GM21381 (cell line): ENCODE data around the gene MBLAC1.

Experiments
- ATAC-seq: cut with Tn5 transposase; IDR thresholded peaks from one replicate; pipeline ENCODE4 v1.9.1; 2021; ENCODE audit warnings: mild to moderate bottlenecking, moderate library complexity; ENCODE audit not compliant: unreplicated experiment

Gene MBLAC1, protein sequence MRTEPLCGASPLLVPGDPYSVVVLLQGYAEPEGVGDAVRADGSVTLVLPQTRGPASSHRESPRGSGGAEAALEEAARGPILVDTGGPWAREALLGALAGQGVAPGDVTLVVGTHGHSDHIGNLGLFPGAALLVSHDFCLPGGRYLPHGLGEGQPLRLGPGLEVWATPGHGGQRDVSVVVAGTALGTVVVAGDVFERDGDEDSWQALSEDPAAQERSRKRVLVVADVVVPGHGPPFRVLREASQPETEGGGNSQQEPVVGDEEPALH

DNA sequence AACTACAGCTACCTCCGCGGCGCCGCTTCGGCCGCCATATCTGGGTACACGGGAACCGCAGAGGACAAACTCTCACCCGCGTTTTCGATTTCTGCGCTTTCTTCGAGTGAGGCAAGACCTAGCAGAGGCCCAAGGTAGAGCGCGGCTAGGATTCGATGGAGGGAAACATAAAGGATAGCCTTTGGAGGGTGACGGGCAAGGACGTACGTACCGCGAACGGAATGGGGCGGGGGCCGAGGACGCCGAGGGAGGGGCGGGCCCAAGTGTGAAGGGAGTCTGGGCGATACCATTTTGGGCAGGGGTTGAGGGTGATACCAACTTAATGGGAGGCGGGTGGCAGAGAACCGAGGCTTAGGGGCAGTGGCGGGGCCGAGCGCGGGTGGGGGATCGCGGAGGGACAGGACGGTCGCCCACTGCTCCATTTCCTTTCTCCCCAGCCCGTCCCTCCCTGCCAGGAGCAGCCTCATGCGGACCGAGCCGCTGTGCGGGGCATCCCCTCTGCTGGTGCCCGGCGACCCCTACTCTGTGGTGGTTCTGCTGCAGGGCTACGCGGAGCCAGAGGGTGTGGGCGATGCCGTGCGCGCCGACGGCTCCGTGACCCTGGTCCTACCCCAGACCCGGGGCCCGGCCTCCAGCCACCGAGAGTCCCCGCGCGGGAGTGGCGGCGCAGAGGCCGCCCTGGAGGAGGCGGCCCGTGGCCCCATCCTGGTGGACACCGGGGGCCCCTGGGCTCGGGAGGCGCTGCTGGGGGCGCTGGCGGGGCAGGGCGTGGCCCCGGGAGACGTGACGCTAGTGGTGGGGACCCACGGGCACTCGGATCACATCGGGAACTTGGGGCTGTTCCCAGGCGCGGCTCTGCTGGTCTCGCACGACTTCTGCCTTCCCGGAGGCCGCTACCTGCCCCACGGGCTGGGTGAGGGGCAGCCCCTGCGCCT lies at the start of gene MBLAC1:
Gene MBLAC1 (plus strand): TSS at position 37 of the 935 bp plus-strand sequence. CDS start 429 bp downstream, at position 466.
- ATAC-seq = peak; percentile 62

DNA sequence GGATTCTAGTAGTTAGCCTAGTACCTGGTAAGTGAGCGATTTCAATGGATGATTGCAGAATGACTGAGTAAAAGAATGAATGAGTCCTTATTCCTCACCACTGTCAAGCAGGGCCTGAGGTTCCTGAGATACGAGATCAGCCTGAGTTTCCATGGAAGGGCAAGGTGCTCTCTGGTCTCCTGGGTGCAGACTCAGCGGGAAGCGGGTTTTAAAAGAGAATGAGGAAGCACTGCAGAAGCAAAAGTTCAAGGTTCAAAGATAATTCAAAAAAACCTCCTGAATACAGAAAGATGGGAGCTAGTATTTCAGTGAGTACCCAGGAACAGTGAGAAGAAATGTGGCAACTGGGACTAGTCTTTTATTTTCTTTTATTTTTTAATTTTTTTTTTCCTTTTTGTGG lies 49.6 kb upstream of the MBLAC1 start:
- ATAC-seq = no peak

DNA sequence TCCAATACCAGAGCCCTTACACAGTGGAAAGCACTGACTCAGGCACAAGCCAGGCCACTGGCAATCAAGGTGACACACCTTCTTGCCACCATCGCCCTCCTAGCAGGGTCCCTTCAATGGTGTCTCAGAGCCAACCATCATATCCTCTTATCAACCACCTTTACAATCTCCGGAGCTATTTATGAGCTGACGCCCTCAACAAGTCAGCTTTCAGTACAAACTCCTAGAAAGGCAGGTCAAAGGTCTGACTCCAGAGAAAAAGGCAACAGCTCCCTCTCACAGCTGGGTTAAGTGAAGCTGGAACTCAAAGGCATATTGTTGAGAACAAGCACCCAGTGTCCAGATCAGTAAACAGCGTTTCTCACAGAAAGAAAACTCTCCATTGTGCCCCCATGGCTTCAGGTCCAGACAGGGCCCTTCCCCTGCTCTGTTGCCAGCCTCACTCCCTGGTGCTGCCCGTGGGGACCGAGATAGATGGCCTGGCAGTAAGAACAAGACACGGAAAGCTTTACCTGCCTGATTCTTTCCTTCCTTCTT lies 47.7 kb upstream of the MBLAC1 start:
- no peak for ATAC-seq

DNA sequence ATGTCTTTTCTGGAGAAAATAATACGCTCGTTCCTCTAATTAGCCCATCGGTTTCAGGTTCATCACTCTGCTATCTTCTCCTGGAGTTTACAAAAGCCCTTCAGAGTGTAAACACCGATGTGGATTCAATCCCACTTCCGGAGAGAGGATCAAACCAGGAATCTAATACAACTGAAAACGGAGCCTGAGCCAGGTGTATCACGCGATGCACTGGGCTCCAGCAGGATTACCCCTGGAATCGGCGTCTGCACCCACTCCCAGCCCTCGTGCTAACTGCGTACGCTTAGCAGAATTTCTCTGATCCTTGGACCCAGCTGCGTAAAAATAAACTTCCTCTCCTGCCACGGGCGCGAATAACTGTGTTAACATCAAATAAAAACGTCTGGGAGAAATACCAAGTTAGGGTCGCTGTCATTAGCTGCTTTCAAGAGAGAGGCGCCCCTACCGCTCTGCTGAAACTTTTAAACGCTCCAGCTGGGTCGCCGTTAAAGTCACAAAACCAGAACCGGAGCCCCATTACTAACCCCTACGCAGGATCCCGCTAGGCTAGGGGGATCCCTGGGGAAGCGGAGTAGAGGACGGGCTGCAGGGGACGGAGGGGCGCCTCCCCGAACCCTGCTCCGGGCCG lies 45.7 kb upstream of the MBLAC1 start:
- ATAC-seq = no peak

DNA sequence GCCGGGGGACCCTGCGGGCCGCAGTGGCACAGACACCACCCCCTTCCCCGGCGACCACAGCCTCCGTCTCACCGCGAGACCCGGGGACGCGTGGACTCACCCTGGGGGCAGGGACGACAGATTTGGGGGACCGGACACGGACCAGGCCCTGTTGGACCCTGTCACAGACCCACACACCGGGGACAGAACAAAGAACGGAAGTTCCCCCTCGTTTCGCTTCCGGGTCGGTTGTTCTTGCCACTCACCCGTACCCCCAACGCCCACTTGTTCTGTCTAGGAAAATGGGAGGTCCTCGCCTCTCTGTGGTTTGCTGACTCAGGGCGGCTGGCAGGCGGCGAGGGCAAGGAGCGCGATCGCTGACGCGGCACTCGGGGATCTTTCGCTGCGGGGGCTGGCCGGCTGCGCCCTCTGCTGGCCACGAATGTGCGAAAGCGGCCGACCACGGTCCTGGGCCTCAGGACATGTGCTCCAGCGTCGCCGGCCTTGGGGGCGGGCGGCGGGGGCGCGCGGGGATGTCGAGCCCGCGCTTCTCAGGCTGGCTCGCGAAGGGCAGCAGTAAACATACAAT lies 45.1 kb upstream of the MBLAC1 start, which contains the start of gene ZNF3:
Gene ZNF3 (minus strand): TSS at position 189 of the 568 bp plus-strand sequence. CDS start 4,366 bp downstream, outside the sequence.
- ATAC-seq = peak; percentile 87

DNA sequence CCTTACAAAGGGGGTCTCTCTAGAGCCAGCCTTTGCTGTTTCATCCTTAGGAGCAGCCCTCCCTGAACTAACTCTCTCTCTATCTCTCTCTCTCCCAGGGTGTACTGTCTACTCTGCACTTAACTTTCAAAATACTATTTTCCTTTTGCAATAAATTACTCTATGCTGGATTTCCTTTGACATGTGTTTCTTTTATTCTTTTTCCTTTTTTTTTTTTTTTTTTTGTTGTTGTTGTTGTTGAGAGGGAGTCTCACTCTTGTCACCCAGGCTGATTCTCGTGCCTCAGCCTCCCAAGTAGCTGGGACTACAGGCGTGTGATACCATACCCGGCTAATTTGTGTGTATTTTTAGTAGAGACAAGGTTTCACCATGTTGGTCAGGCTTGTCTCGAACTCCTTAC lies 43.8 kb upstream of the MBLAC1 start:
- ATAC-seq = no peak

DNA sequence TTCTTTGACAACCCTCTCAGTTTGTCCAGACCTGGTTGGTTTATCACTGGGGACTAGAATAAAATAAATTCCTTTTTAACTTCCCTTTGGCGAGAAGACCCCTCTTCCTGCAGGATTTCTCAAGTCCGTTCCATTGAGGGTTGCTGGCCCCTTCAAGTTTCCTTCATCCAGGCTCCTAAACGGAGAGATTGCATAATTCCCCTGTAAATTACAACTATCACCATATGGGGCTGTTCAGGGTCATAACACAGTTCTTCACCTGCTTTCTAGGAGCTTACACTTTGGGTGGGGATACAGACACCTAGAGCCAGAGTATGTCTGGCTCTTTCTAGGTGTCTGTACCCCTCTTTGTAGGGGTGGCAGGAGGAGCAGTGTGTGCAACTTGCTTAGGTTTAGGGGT lies 41.3 kb upstream of the MBLAC1 start:
- no peak for ATAC-seq

DNA sequence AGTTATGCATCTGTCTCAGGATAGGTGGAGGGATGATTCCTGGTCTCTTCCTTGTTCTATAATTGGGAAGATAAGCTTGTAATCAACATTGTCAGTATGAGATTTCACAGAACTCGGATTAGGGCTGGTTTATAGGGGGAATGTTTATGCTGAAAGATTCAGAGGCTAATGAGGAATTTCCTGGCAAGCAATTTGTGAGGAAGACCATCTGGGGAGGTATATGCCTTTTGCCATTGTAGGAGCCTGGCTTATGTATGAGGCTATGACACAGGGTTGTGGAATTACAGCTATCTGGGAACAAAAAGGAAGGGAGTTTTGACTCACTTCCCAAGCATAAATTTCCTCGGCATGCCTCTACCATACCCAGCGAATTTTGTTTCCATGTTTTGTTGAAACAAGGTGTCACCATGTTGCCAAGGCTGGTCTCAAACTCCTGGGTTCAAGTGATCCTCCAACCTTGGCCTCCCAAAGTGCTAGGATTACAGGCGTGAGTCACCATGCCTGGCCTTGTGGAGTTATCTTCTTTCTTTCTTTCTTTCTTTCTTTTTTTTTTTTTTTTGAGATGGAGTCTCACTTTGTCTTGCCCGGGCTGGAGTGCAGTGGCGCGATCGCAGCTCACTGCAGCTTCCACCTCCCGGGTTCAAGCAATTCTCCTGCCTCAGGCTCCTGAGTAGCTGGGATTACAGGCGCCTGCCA lies 39.6 kb upstream of the MBLAC1 start:
- no peak for ATAC-seq

DNA sequence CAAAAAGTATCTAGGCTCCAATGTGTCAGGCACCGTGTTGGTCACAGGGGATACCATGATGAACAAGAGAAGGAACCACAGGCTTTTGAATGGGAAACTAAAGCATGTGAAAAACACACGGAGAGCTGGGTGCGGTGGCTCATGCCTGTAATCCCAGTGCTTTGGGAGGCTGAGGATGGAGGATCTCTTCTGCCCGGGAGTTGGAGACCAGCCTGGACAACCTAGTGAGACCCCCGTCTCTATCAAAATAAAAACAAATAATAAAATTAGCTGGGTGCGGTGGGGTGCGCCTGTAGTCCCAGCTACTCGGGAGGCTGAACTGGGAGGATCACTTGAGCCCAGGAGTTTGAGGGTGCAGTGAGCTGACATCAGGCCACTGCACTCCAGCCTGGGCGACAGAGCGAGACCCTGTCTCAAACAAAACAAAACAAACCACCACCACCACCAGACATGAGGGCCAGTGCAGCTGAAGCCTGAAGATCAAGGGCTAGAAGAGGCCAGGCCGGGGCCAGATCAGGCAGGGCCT lies 38.6 kb upstream of the MBLAC1 start:
- peak; percentile 4 for ATAC-seq

DNA sequence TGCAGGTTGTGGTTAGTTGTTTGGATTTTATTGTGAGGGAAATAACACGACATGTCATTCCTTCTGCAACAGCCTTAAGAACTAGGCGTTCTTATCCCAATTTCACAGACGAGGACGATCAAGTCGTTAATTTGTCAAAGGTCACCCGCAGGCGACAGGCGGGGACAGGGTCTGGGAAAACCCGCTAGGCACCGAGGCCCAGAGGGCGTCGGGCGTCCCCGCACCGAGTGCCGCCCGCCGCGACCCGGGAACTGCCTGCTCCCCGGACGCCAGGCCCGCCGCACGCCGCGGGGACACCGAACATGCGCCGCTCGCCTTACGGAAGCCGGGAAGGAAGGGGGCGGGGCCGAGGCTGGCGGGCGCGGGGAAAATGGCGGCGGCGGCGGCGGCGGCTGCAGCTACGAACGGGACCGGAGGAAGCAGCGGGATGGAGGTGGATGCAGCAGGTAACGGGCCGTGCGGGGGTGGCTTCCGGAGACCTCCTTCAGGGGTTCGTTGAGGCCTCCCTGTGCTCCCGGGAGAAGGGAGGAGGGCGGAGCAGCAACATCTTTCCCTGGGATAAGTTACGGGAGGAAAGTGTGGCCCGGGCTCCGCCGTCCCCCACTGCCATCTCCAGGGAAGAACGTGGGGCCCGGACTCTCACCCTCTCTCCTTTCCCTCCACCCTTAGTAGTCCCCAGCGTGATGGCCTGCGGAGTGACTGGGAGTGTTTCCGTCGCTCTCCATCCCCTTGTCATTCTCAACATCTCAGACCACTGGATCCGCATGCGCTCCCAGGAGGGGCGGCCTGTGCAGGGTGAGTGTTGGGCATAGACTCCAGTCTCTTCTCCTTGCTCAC lies 37.9 kb upstream of the MBLAC1 start, which contains the start of gene COPS6:
Gene COPS6 (plus strand): TSS at position 349 of the 837 bp plus-strand sequence. CDS start 22 bp downstream, at position 371.
- peak; percentile 62 for ATAC-seq

DNA sequence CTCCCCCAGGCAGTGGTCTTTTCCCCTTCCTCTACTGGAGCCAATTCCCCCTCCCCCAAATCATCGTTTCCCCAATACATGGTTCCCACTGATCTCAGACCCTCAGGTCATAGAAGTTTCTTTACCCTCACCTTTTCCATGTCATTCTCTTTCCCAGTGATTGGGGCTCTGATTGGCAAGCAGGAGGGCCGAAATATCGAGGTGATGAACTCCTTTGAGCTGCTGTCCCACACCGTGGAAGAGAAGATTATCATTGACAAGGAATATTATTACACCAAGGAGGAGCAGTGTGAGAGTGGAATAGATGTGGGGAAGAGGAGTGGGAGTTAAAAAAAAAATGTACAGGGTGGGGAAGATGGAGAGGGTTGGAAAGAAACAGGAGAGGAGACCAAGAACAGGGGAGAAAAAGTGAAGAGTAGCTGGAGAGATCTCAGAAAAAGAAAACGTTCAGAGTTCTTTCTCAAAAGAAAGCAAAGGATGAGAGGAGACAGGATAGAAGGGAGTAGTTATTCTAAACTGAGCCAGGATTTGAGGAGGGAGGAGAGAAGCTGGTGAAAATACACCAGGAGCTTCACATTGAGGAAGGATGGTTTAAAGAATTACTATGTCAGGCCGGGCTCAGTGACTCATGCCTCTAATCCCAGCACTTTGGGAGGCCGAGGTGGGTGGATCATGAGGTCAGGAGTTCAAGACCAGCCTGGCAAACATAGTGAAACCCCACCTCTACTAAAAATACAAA lies 37.1 kb upstream of the MBLAC1 start:
- no peak for ATAC-seq

DNA sequence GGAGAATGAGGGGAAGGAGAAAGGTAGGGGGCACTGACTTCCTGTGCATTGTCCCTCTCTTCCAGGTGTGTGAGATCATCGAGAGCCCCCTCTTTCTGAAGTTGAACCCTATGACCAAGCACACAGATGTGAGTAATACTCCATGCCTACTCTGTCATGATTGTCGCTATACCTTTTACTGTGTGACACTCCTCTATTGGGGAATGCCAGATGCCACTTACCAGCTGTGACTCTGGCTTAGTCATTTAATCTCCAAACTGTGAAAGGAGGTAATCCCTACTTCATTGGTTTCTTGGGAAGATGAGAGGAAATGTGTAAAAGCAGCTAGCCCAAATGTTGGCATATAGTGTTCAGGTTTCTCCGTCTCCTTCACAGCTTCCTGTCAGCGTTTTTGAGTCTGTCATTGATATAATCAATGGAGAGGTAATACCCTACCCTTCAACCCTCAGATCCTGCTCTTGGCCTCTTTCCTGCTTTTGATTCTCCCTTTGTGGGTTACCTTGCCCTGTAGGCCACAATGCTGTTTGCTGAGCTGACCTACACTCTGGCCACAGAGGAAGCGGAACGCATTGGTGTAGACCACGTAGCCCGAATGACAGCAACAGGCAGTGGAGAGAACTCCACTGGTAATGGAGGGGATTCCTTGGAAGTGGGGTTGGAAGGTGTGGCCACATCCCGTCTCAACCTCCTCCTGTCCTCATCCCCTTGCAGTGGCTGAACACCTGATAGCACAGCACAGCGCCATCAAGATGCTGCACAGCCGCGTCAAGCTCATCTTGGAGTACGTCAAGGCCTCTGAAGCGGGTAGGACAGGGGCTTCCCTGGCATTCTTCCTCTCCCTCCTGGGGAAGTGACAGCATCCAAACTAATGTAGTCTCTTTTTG lies 36.0 kb upstream of the MBLAC1 start:
- ATAC-seq = no peak

DNA sequence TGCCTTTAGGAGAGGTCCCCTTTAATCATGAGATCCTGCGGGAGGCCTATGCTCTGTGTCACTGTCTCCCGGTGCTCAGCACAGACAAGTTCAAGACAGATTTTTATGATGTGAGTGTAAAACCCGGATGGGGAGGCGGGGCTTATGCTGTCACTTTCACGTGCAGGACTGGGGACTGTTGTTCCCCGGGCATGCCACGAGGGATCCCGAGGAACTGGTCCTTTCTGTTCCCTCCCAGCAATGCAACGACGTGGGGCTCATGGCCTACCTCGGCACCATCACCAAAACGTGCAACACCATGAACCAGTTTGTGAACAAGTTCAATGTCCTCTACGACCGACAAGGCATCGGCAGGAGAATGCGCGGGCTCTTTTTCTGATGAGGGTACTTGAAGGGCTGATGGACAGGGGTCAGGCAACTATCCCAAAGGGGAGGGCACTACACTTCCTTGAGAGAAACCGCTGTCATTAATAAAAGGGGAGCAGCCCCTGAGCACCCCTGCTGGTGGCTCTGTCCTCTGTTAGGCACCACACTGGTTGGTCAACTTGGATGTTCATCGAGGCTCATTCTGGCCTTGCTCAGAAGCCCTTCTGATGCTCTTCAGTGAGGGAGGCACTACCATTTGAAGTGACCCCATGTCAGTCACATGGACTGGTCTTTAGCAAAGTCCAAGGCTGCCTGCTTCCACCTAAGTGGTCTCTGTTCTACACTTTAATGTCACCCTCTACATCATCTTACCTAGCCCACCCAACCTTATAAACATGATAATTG lies 35.2 kb upstream of the MBLAC1 start:
- ATAC-seq = no peak

DNA sequence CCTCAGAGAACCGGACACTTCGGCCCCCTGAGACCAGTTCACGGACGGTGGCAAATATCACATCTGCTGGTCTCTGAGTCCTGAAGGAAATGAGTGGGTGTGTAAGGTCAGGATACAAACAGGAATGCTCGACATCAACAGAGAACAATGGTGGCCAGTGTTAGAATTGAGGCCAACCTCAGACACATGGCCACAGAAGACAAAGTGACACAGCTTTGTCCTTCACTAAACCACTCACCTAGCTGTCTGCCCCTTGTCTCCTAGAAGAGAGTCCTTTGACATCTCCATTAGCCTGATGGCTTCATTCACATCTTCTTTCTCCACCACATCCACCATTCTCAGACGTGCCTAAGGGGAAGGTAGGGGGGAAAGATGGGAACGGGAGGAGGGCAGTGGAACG lies 33.7 kb upstream of the MBLAC1 start:
- ATAC-seq = no peak

DNA sequence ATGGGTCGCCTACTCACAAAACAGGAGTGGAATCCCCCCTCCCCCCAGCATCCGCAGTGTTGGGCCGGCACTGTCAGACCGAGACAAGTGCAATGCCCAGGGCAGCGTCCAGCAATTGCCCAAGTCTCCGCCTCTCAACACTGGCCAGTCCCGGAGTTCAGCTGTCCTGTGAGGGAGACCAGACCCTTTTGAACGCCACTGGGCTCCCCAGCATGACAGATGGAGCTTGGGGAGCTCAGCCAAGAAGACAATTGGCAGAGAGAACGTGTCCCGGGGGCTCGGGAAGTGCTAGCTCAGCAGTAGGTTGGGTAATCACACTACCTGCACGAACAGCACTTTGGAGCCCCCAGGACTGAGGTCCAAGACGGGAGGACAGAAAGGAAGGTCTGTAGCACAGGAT lies 33.3 kb upstream of the MBLAC1 start:
- no peak for ATAC-seq

DNA sequence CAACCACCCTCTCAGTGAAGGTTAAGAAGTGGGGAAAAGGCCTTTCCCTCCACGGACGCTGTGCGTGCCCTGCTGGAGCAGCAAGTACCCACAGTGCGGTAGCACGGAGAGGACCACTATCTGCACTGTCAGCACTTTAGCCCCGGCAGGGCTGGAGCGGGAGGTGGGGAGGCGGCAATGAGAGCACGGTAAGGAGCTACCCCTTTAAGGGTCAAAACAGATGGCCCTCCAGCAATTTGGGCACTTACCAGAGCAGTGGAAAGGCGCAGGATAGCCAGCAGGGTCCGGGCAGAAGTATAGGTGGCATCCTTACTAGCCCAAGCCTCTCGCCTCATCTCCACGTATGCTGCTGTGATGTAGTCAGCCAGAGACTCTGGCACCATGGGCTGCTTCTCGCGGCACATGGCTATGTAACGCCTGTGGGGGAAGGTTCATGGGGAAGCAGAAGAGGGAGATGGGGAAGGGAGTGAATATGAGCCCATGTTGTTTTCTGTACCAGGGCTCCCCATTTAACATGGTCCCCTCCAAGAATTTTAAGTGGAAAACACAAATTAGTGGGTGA lies 32.8 kb upstream of the MBLAC1 start:
- no peak for ATAC-seq
